ENCODE results near the gene TAPBPL.

Gene TAPBPL, protein sequence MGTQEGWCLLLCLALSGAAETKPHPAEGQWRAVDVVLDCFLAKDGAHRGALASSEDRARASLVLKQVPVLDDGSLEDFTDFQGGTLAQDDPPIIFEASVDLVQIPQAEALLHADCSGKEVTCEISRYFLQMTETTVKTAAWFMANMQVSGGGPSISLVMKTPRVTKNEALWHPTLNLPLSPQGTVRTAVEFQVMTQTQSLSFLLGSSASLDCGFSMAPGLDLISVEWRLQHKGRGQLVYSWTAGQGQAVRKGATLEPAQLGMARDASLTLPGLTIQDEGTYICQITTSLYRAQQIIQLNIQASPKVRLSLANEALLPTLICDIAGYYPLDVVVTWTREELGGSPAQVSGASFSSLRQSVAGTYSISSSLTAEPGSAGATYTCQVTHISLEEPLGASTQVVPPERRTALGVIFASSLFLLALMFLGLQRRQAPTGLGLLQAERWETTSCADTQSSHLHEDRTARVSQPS

GRCh38 chr12:6451348-6452244, at the start of gene TAPBPL:
TAPBPL (plus strand) TSS chr12:6452042; CDS start chr12:6452249, 207 bp downstream.
- Histone ChIP-seq H3K9me3 (ENCODE audit: control insufficient read depth in 5 of 5, low read length in 5 of 5) (no peaks in the 10 kb centered on the region), H3K36me3 (ENCODE audit: control insufficient read depth in 5 of 5, insufficient read depth in 5 of 5, low read length in 5 of 5) (peaks cover 8 to 33% (median 20%) of the 10 kb centered on the region in 5 donors), H3K4me1 (ENCODE audit: control insufficient read depth in 5 of 5, insufficient read depth in 5 of 5, low read length in 5 of 5) (peaks cover 6 to 38% (median 31%) of the 10 kb centered on the region in 5 donors), H3K4me3 (ENCODE audit: low read depth in 1 of 5, low read length in 5 of 5) (peak within 1 kb of the TSS; percentile 77 to 98 (median 96)), H3K27me3 (ENCODE audit: control insufficient read depth in 5 of 5, insufficient read depth in 4 of 5, low read length in 5 of 5) (no peaks in the 10 kb centered on the region), H3K27ac (ENCODE audit: low read depth, low read length) (peak within 1 kb of the TSS; percentile 97), H3K9ac (ENCODE audit: low read length in 5 of 5) (peak within 1 kb of the TSS; percentile 71 to 98 (median 92))

GRCh38 chr12:6404390-6404789, 47.5 kb upstream of the TAPBPL start:
- Histone ChIP-seq H3K27ac (ENCODE audit: low read depth, low read length) (no peak overlapping the region), H3K4me1 (ENCODE audit: control insufficient read depth in 5 of 5, insufficient read depth in 5 of 5, low read length in 5 of 5) (no peaks in the 10 kb centered on the region), H3K27me3 (ENCODE audit: control insufficient read depth in 5 of 5, insufficient read depth in 4 of 5, low read length in 5 of 5) (no peaks in the 10 kb centered on the region)

DNA sequence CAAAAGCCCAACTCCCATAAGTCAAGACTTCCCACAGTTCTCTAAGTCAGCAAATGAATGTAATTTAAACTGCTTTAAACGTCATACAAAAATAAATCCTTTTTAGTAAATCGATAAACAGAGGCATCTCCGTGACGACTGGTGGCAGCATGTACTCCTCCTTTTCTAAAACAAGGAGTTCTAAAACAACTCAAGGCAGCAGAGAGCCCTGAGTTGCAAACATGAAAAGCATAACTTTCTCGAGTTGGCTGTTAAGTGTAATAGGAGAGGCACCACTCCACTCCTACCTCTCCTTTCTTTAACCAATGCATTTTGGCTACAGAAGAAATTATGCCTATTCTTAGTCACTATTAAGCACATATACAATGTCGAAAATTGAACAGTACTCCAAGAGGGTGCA, 45.9 kb upstream of the TAPBPL start:
- no peaks in the 10 kb centered on the region for H3K9me3 ChIP-seq (ENCODE audit: control insufficient read depth in 5 of 5, low read length in 5 of 5)
- H3K27ac ChIP-seq (ENCODE audit: low read depth, low read length), result no peak overlapping the region
- H3K4me3 ChIP-seq (ENCODE audit: low read depth in 1 of 5, low read length in 5 of 5), result no peak overlapping the region
- no peak overlapping the region for H3K9ac ChIP-seq (ENCODE audit: low read length in 5 of 5)
- no peaks in the 10 kb centered on the region for H3K36me3 ChIP-seq (ENCODE audit: control insufficient read depth in 5 of 5, insufficient read depth in 5 of 5, low read length in 5 of 5)
- no peaks in the 10 kb centered on the region for H3K27me3 ChIP-seq (ENCODE audit: control insufficient read depth in 5 of 5, insufficient read depth in 4 of 5, low read length in 5 of 5)
- no peaks in the 10 kb centered on the region for H3K4me1 ChIP-seq (ENCODE audit: control insufficient read depth in 5 of 5, insufficient read depth in 5 of 5, low read length in 5 of 5)

More at GRCh38 chr12:6404390-6404789, 47.5 kb upstream of the TAPBPL start:
- Histone ChIP-seq H3K36me3 (ENCODE audit: control insufficient read depth in 5 of 5, insufficient read depth in 5 of 5, low read length in 5 of 5) (no peaks in the 10 kb centered on the region), H3K4me3 (ENCODE audit: low read depth in 1 of 5, low read length in 5 of 5) (no peak overlapping the region), H3K9me3 (ENCODE audit: control insufficient read depth in 5 of 5, low read length in 5 of 5) (no peaks in the 10 kb centered on the region), H3K9ac (ENCODE audit: low read length in 5 of 5) (no peak overlapping the region)

DNA sequence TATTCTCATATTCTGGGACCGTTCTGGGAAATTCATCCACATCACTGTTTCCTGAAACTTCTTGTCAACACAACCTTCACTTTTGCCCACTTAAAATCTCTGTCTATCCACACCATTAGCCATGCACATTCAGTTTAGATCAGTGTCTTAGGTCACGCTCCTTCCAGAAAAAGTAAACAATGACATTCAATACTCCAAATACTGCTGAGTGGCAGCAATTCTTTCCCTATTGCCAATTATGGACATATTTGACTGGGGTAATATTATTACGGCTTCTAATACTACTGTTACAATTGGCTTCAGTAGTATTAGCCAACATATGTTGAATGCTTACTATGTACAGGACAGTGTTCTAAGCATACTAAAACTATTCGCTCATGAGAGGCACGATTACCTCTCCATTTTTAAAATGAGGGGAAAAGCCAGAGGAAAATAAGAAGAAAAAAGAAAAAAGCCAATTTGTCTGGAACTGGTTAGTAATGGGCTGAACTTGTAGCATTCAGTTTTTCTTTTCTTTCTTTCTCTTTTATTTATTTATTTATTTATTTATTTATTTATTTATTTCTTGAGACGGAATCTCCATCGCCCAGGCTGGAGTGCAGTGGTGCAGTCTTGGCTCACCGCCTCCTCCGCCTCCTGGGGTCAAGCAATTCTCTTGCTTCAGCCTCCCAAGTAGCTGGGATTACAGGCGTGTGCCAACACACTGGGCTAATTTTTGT, 44.4 kb upstream of the TAPBPL start:
- no peaks in the 10 kb centered on the region for H3K36me3 ChIP-seq (ENCODE audit: control insufficient read depth in 5 of 5, insufficient read depth in 5 of 5, low read length in 5 of 5)
- H3K27me3 ChIP-seq (ENCODE audit: control insufficient read depth in 5 of 5, insufficient read depth in 4 of 5, low read length in 5 of 5), result no peaks in the 10 kb centered on the region
- no peak overlapping the region for H3K9ac ChIP-seq (ENCODE audit: low read length in 5 of 5)
- no peaks in the 10 kb centered on the region for H3K4me1 ChIP-seq (ENCODE audit: control insufficient read depth in 5 of 5, insufficient read depth in 5 of 5, low read length in 5 of 5)
- no peak overlapping the region for H3K27ac ChIP-seq (ENCODE audit: low read depth, low read length)
- no peak overlapping the region for H3K4me3 ChIP-seq (ENCODE audit: low read depth in 1 of 5, low read length in 5 of 5)
- no peaks in the 10 kb centered on the region for H3K9me3 ChIP-seq (ENCODE audit: control insufficient read depth in 5 of 5, low read length in 5 of 5)

DNA sequence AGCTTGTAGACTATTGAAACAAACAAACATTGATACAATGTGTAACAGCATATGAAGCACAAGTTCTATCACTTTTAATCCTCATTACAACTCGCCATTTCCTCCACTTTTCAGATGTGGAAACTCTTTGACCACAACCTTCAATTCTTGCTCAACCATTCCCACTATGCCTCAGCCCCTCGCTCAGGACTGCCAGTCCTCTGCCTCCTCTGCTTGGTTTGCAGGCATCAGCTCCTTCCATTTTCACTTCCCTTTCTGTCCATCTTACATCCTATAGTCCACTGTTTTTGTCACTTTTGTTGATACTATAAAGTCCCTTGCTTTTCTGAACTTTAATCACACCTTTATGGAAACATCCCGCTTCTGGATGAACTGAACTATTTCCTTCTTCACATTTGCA, 35.2 kb upstream of the TAPBPL start:
- Histone ChIP-seq H3K27ac (ENCODE audit: low read depth, low read length) (no peak overlapping the region), H3K4me3 (ENCODE audit: low read depth in 1 of 5, low read length in 5 of 5) (no peak overlapping the region), H3K36me3 (ENCODE audit: control insufficient read depth in 5 of 5, insufficient read depth in 5 of 5, low read length in 5 of 5) (no peaks in the 10 kb centered on the region), H3K9ac (ENCODE audit: low read length in 5 of 5) (no peak overlapping the region), H3K9me3 (ENCODE audit: control insufficient read depth in 5 of 5, low read length in 5 of 5) (no peaks in the 10 kb centered on the region), H3K27me3 (ENCODE audit: control insufficient read depth in 5 of 5, insufficient read depth in 4 of 5, low read length in 5 of 5) (no peaks in the 10 kb centered on the region), H3K4me1 (ENCODE audit: control insufficient read depth in 5 of 5, insufficient read depth in 5 of 5, low read length in 5 of 5) (no peaks in the 10 kb centered on the region)

GRCh38 chr12:6418796-6419195, 33.0 kb upstream of the TAPBPL start:
- H3K27ac ChIP-seq (ENCODE audit: low read depth, low read length), result no peak overlapping the region

DNA sequence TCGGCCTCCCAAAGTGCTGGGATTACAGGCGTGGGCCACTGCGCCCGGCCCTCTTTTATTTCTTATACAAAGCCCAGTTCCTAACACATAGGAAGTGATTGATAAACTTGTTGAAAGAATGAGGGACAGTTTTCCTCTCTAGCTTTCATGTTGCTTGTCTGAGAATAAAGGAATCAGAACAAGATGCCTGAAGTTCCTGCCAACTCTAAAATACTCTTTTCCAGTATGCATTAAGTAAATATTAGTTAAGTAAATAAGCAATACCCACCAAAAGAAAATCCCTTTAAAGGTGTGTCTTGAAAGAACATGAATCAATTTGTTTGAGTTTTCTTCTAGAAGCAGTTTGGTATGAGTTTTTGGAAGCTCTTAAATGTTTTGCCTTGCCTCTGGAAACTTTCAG, 31.5 kb upstream of the TAPBPL start:
- Histone ChIP-seq H3K27me3 (ENCODE audit: control insufficient read depth in 5 of 5, insufficient read depth in 4 of 5, low read length in 5 of 5) (no peaks in the 10 kb centered on the region), H3K36me3 (ENCODE audit: control insufficient read depth in 5 of 5, insufficient read depth in 5 of 5, low read length in 5 of 5) (no peaks in the 10 kb centered on the region), H3K27ac (ENCODE audit: low read depth, low read length) (no peak overlapping the region), H3K4me1 (ENCODE audit: control insufficient read depth in 5 of 5, insufficient read depth in 5 of 5, low read length in 5 of 5) (peaks cover 2 to 11% (median 9%) of the 10 kb centered on the region in 5 donors), H3K4me3 (ENCODE audit: low read depth in 1 of 5, low read length in 5 of 5) (no peak overlapping the region), H3K9me3 (ENCODE audit: control insufficient read depth in 5 of 5, low read length in 5 of 5) (no peaks in the 10 kb centered on the region), H3K9ac (ENCODE audit: low read length in 5 of 5) (no peak overlapping the region)

More at GRCh38 chr12:6418796-6419195, 33.0 kb upstream of the TAPBPL start:
- no peaks in the 10 kb centered on the region for H3K27me3 ChIP-seq (ENCODE audit: control insufficient read depth in 5 of 5, insufficient read depth in 4 of 5, low read length in 5 of 5)
- H3K4me3 ChIP-seq (ENCODE audit: low read depth in 1 of 5, low read length in 5 of 5), result no peak overlapping the region
- no peaks in the 10 kb centered on the region for H3K36me3 ChIP-seq (ENCODE audit: control insufficient read depth in 5 of 5, insufficient read depth in 5 of 5, low read length in 5 of 5)
- H3K9me3 ChIP-seq (ENCODE audit: control insufficient read depth in 5 of 5, low read length in 5 of 5), result no peaks in the 10 kb centered on the region
- no peak overlapping the region for H3K9ac ChIP-seq (ENCODE audit: low read length in 5 of 5)
- peaks cover 2 to 7% (median 6%) of the 10 kb centered on the region in 5 donors for H3K4me1 ChIP-seq (ENCODE audit: control insufficient read depth in 5 of 5, insufficient read depth in 5 of 5, low read length in 5 of 5)

DNA sequence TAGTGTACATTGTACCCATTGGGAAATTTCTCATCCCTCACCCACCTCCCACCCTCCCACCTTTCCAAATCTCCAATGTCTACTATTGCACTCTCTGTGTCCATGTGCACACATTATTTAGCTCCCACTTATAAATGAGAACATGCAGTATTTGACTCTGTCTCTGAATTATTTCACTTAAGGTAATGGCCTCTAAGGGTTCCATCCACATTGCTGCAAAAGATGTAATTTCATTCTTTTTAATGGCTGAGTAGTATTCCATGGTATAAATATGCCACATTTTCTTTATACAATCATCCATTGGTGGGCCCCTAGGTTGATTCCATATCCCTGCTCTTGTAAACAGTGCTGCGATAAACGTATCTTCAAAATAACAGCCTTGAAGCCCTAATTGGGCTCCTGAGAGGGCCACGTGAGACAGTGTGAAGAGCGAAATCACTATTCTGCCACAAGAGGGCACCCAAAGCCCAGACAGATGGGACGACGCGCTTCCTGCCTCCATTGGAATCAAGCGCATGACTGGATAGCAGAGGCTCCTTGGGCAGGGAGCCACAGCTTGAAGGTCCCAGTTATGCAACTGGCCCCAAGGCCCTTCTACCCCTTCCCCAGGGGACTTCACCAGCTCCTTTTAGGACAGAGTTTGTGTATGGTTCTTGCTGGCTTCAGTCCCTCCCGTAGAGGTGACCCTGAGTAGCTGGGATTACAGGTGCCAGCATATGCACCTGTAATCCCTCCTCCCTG, 28.4 kb upstream of the TAPBPL start:
- no peak overlapping the region for H3K9ac ChIP-seq (ENCODE audit: low read length in 5 of 5)
- no peaks in the 10 kb centered on the region for H3K9me3 ChIP-seq (ENCODE audit: control insufficient read depth in 5 of 5, low read length in 5 of 5)
- H3K4me1 ChIP-seq (ENCODE audit: control insufficient read depth in 5 of 5, insufficient read depth in 5 of 5, low read length in 5 of 5), result peaks cover 2 to 11% (median 9%) of the 10 kb centered on the region in 5 donors
- H3K4me3 ChIP-seq (ENCODE audit: low read depth in 1 of 5, low read length in 5 of 5), result peak overlapping the region in 2 of 5 donors; percentile 28 to 31
- H3K27me3 ChIP-seq (ENCODE audit: control insufficient read depth in 5 of 5, insufficient read depth in 4 of 5, low read length in 5 of 5), result no peaks in the 10 kb centered on the region
- H3K27ac ChIP-seq (ENCODE audit: low read depth, low read length), result no peak overlapping the region
- no peaks in the 10 kb centered on the region for H3K36me3 ChIP-seq (ENCODE audit: control insufficient read depth in 5 of 5, insufficient read depth in 5 of 5, low read length in 5 of 5)

DNA sequence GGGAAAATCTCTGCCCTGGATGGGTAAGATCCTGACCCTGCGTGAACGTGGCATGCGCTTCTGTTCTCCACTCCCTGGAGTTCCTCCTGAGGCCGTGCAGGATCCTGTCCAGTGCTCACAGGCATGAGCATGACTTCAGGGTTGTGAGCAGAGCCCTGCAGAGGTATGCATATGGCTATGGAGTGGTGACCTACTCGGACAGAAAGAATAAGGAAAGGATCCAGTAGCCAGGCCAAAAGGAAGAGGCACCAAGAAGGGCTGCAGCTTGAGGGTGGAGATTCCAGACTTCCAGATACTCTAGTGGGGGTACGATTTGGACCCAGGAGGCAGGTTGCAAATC, 27.9 kb upstream of the TAPBPL start:
- H3K9ac ChIP-seq (ENCODE audit: low read length in 5 of 5), result no peak overlapping the region
- peaks cover 2 to 11% (median 9%) of the 10 kb centered on the region in 5 donors for H3K4me1 ChIP-seq (ENCODE audit: control insufficient read depth in 5 of 5, insufficient read depth in 5 of 5, low read length in 5 of 5)
- peak overlapping the region in 2 of 5 donors; percentile 28 to 31 for H3K4me3 ChIP-seq (ENCODE audit: low read depth in 1 of 5, low read length in 5 of 5)
- no peaks in the 10 kb centered on the region for H3K9me3 ChIP-seq (ENCODE audit: control insufficient read depth in 5 of 5, low read length in 5 of 5)
- H3K27me3 ChIP-seq (ENCODE audit: control insufficient read depth in 5 of 5, insufficient read depth in 4 of 5, low read length in 5 of 5), result no peaks in the 10 kb centered on the region
- no peak overlapping the region for H3K27ac ChIP-seq (ENCODE audit: low read depth, low read length)
- H3K36me3 ChIP-seq (ENCODE audit: control insufficient read depth in 5 of 5, insufficient read depth in 5 of 5, low read length in 5 of 5), result no peaks in the 10 kb centered on the region
